HEK293 (cell line): ENCODE measurements around the gene CCDC201.
"Not testable (repeated sequence)": the region's sequence is repeated elsewhere in the genome, so short reads cannot be mapped to it uniquely, and the experiment has no call there.

Experiments
- IKZF3 ChIP-seq: fragments of 450-650 bp; IDR thresholded peaks from 2 replicates; pipeline ENCODE4 v1.5.0; 2018; ENCODE audit warnings: missing biosample characterization, mild to moderate bottlenecking, missing genetic modification characterization, moderate library complexity
- ZNF324 ChIP-seq: fragments of 450-650 bp; formaldehyde crosslinking; IDR thresholded peaks from 2 replicates; pipeline ENCODE4 v1.5.1; 2016; ENCODE audit warnings: missing biosample characterization, missing genetic modification characterization
- TF ChIP-seq, protein P1 (sequence below): fragments of 450-650 bp; formaldehyde crosslinking; IDR thresholded peaks from 2 replicates; pipeline ENCODE4 v1.5.1; 2016; ENCODE audit warnings: missing biosample characterization, missing genetic modification characterization, low read depth
- TF ChIP-seq, protein P2 (sequence below): fragments of 450-650 bp; formaldehyde crosslinking; IDR thresholded peaks from 2 replicates; pipeline ENCODE4 v1.5.1; 2016; ENCODE audit warnings: missing biosample characterization, missing genetic modification characterization
- TF ChIP-seq, protein P3 (sequence below): fragments of 450-650 bp; formaldehyde crosslinking; IDR thresholded peaks from 2 replicates; pipeline ENCODE4 v1.5.1; 2016; ENCODE audit warnings: missing biosample characterization, missing genetic modification characterization

DNA sequence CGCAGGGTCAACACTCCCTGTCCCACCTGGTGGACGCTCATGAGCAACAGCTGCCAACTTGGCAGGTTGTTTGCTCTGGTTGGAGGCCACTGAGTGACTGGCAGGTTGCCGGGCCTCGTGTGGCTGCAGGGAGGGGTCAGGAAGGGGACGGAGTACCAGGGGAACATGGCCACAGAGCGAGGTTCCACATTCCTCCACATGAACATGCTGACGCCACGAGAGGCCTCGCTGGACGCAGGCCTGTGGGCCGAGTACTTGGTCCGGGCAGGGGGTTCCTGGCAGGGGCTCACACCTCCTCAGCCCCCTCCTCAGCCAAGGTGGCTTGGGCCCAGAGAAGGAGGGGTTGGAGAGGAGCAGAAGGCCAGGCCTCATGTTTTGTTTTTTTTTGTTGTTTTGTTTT is 54.1 kb downstream of the CCDC201 start:
- not testable (repeated sequence) for TF ChIP-seq ZNF324 (tag by site-specific recombination); IKZF3
- TF ChIP-seq, protein P1, sequence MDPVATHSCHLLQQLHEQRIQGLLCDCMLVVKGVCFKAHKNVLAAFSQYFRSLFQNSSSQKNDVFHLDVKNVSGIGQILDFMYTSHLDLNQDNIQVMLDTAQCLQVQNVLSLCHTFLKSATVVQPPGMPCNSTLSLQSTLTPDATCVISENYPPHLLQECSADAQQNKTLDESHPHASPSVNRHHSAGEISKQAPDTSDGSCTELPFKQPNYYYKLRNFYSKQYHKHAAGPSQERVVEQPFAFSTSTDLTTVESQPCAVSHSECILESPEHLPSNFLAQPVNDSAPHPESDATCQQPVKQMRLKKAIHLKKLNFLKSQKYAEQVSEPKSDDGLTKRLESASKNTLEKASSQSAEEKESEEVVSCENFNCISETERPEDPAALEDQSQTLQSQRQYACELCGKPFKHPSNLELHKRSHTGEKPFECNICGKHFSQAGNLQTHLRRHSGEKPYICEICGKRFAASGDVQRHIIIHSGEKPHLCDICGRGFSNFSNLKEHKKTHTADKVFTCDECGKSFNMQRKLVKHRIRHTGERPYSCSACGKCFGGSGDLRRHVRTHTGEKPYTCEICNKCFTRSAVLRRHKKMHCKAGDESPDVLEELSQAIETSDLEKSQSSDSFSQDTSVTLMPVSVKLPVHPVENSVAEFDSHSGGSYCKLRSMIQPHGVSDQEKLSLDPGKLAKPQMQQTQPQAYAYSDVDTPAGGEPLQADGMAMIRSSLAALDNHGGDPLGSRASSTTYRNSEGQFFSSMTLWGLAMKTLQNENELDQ (tag by site-specific recombination), result not testable (repeated sequence)
- TF ChIP-seq, protein P2, sequence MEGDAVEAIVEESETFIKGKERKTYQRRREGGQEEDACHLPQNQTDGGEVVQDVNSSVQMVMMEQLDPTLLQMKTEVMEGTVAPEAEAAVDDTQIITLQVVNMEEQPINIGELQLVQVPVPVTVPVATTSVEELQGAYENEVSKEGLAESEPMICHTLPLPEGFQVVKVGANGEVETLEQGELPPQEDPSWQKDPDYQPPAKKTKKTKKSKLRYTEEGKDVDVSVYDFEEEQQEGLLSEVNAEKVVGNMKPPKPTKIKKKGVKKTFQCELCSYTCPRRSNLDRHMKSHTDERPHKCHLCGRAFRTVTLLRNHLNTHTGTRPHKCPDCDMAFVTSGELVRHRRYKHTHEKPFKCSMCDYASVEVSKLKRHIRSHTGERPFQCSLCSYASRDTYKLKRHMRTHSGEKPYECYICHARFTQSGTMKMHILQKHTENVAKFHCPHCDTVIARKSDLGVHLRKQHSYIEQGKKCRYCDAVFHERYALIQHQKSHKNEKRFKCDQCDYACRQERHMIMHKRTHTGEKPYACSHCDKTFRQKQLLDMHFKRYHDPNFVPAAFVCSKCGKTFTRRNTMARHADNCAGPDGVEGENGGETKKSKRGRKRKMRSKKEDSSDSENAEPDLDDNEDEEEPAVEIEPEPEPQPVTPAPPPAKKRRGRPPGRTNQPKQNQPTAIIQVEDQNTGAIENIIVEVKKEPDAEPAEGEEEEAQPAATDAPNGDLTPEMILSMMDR, result not testable (repeated sequence)
- TF ChIP-seq, protein P3, sequence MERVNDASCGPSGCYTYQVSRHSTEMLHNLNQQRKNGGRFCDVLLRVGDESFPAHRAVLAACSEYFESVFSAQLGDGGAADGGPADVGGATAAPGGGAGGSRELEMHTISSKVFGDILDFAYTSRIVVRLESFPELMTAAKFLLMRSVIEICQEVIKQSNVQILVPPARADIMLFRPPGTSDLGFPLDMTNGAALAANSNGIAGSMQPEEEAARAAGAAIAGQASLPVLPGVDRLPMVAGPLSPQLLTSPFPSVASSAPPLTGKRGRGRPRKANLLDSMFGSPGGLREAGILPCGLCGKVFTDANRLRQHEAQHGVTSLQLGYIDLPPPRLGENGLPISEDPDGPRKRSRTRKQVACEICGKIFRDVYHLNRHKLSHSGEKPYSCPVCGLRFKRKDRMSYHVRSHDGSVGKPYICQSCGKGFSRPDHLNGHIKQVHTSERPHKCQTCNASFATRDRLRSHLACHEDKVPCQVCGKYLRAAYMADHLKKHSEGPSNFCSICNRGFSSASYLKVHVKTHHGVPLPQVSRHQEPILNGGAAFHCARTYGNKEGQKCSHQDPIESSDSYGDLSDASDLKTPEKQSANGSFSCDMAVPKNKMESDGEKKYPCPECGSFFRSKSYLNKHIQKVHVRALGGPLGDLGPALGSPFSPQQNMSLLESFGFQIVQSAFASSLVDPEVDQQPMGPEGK, result not testable (repeated sequence)
